GM06990 (cell line): Measurements from ENCODE around the gene PYDC2.

ENCODE experiments used
- DNase-seq: peaks from one replicate; pipeline ENCODE4 v3.0.0-alpha.2; 2011; ENCODE audit not compliant: insufficient read length; ENCODE audit errors: extremely low read depth
- H3K27me3 ChIP-seq: replicated peaks from 2 replicates; pipeline ENCODE4 v1.6.0; 2011; ENCODE audit warnings: low read length; ENCODE audit not compliant: control insufficient read depth, insufficient read depth
- H3K36me3 ChIP-seq: 2 replicates; pipeline ENCODE4 v1.5.1; 2011; ENCODE audit warnings: low read length; ENCODE audit not compliant: control insufficient read depth, insufficient read depth
- H3K4me3 ChIP-seq: replicated peaks from 2 replicates; pipeline ENCODE4 v1.5.1; 2011; ENCODE audit warnings: low read depth, mild to moderate bottlenecking, control low read depth, low read length
- CTCF ChIP-seq: IDR thresholded peaks from 2 replicates; pipeline ENCODE4 v1.5.1; 2011; ENCODE audit warnings: low read length, control low read depth, mild to moderate bottlenecking, inconsistent platforms; ENCODE audit not compliant: insufficient read depth, poor library complexity, severe bottlenecking

The PYDC2 gene

GRCh38 chr3:191461113-191461595, at the start of gene PYDC2:
Gene PYDC2, plus strand, starts transcription at chr3:191461163. Its CDS starts 0 bp downstream, at chr3:191461163.
- H3K27me3 ChIP-seq: no peaks in the 10 kb centered on the region
- no peak for DNase-seq
- TF ChIP-seq CTCF: no peak
- H3K36me3 ChIP-seq: no peaks in the 10 kb centered on the region
- H3K4me3 ChIP-seq: no peak within 1 kb of the TSS

- no peak for TF ChIP-seq CTCF
- Histone ChIP-seq H3K27me3 (no peaks in the 10 kb centered on the region), H3K36me3 (no peaks in the 10 kb centered on the region), H3K4me3 (no peak overlapping the region)
- no peak for DNase-seq
Measured at GRCh38 chr3:191412759-191413158, 48.2 kb upstream of the PYDC2 start.

GRCh38 chr3:191414286-191414685, 46.7 kb upstream of the PYDC2 start:
- Histone ChIP-seq H3K4me3 (no peak overlapping the region), H3K36me3 (no peaks in the 10 kb centered on the region), H3K27me3 (no peaks in the 10 kb centered on the region)
- DNase-seq: no peak
- no peak for TF ChIP-seq CTCF

- DNase-seq: no peak
- Histone ChIP-seq H3K36me3 (no peaks in the 10 kb centered on the region), H3K4me3 (no peak overlapping the region), H3K27me3 (no peaks in the 10 kb centered on the region)
- no peak for TF ChIP-seq CTCF
Measured at GRCh38 chr3:191414732-191415131, 46.2 kb upstream of the PYDC2 start.

DNA sequence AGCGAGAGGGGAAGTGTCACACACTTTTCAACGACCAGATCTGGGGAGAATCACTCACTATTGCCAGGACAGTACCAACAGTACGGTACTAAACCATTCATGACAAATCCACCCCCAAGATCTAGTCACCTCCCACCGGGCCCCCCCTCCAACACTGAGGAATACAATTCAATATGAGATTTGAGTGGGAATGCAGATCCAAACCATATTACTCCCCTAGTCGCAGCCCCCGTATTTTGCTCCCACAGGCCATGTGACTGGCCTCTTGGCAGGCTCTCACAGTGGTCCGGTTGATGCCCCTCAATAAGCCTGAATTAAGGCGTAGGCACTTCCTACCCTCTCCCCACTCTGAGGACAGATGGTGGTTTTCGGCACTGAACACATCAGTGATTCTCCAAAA, 45.4 kb upstream of the PYDC2 start:
- no peak for DNase-seq
- no peak overlapping the region for H3K4me3 ChIP-seq
- no peak for TF ChIP-seq CTCF
- H3K36me3 ChIP-seq: no peaks in the 10 kb centered on the region
- no peaks in the 10 kb centered on the region for H3K27me3 ChIP-seq

GRCh38 chr3:191417457-191417729, 43.6 kb upstream of the PYDC2 start:
- DNase-seq: no peak
- no peak for TF ChIP-seq CTCF
- Histone ChIP-seq H3K27me3 (no peaks in the 10 kb centered on the region), H3K36me3 (no peaks in the 10 kb centered on the region), H3K4me3 (no peak overlapping the region)
